Stimulated activated CD4-positive, alpha-beta T cell treated with anti-CD3 and anti-CD28 coated beads, Interleukin-4, amount 100 ng/mL, for 48 hours (primary cell): Measurements from ENCODE around the gene SH3GLB2.
"Not testable (repeated sequence)": the region's sequence is repeated elsewhere in the genome, so short reads cannot be mapped to it uniquely, and the experiment has no call there.

Experiments
- DNase-seq, 2 donors: peaks; one replicate each; pipeline ENCODE4 v3.0.0-alpha.2; 2020; ENCODE audit warnings: low read depth in 2 of 2

The SH3GLB2 gene

DNA sequence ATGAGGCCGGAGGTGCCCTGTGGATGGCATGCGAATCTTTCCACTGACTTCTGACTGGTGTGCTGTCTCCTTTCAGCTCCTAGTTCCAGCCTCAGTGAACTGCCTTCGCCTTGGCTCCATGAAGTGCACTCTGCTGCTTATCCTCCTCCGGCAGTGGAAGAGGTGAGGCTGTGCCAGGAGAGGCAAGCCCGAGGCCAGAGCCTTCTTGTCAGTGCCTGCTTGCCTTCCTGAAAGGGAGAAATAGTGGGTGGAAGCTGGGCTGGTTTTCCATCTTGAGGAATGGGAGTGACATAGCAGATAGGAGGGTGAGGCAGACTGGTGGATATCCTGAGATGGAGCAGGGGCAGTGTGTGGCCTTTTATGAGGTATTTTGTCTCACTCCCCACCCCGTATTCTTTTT lies 29.7 kb downstream of the SH3GLB2 start:
- no peak for DNase-seq

DNA sequence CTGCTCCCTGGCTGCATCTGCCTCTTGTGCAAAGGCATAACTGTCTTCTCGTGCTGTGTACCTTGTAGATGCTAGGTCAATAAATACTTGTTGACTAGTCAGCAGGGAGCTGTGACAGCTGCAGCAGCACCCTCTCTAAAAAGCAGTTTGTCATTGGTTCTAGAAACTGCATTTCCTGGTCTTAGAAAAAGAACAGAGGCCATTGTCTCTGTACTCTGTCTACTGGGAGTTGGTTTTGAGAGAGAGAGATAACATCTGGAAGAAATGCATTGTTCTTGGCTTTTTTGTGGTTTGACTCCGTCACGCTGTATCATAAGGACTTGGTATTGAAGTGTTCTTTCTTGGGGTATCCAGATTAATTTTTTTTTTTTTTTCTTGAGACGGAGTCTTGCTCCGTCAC lies 32.3 kb downstream of the SH3GLB2 start:
- no peak for DNase-seq

DNA sequence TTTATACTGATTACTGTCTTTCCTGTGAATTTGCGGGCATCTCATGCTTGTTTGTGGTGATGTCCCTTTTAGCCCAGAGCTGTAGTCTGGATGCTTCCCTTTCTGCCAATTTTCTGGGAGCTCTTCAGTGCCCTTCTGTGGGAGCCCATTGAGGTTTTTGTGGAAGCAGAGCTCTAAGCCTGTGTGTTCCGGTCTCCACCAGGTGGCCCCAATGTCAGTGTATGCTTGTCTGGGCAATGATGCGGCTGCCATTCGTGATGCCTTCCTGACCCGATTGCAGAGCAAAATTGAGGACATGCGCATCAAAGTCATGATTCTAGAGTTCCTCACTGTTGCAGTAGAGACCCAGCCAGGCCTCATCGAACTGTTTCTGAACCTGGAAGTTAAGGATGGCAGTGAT lies 35.1 kb downstream of the SH3GLB2 start:
- no peak for DNase-seq

DNA sequence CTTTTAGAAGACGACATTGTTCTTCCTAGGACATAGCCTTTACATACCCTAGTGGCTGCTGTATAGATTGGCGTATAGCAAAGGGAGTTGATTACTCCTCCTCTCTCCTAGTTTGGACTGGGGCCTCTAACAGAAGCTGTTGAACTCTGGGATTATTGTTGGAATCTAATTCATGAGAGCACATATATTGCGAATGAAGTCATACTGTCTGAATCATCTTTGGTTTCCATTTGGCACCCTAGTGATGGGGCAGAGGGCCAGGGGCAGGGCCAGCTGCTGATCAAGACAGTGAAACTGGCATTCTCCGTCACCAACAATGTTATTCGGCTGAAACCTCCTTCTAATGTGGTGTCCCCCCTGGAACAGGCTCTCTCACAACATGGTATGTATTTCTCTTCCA lies 40.3 kb downstream of the SH3GLB2 start:
- DNase-seq = no peak

DNA sequence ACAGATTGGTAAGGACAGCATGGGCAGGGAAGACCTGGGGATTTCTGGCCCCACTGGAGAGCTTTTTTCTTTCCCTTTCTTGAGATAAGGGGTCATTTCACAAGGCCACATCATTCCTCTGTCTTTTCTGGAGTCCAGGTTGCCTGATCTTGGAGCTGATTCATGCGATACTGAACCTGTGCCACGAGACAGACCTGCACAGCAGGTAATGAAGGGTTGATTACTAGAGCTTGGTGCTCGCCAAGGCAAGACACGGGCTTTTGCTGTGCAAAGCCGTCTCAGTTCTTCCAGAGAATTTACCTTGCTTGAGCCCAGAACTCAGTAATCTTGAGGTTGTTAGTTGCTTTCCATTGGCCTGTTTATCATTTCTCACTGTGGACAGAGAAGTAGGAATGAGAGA lies 41.5 kb downstream of the SH3GLB2 start:
- no peak for DNase-seq

DNA sequence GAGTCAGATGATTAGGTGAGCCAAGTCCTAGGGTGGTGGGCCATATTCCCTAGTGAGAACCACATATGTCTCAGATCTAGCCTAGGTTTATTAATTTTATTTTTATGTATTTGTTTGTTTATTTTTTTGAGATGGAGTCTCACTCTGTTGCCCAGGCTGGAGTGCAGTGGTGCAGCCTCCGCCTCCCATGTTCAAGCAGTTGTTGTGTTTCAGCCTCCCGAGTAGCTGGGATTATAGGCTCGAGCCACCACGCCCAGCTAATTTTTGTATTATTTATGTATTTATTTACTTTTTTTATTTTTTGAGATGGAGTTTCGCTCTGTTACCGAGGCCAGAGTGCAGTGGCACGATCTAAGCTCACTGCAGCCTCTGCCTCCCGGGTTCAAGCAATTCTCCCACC lies 44.6 kb downstream of the SH3GLB2 start:
- DNase-seq = no peak

DNA sequence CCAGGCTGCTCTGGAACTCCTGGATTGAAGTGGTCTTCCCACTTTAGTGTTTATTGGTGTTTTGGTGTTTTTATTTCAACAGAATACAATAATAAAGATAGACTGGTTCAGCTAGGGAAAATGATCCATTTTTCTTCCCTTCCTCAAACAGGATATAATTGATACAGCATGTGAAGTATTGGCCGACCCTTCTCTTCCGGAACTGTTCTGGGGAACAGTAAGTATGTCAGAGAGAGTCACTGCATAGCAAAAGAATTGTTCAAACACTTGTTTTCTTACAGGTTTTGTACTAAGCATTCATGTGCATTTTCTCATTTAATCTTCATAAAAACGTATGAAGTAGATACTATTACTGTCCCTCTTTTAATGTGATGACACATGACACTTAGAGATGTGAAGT lies 49.0 kb downstream of the SH3GLB2 start:
- DNase-seq = no peak

DNA sequence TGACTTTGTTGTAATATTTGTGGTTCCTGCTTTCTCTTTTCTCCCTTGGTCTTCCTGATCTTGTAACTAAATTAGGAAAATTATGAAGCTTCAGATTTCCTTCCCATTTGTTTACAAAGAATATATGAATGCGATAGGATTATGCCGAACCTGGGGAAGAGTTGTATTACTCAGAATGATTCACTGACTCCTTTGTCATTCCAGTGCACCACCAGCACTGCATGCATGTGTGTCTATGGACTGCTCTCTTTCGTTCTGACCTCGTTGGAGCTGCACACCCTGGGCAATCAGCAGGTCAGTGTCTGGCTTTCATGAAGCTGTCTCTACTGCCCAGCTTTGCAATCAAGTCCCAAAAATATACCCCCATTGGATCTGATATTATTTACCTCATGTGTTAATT lies 55.2 kb downstream of the SH3GLB2 start:
- DNase-seq = no peak

DNA sequence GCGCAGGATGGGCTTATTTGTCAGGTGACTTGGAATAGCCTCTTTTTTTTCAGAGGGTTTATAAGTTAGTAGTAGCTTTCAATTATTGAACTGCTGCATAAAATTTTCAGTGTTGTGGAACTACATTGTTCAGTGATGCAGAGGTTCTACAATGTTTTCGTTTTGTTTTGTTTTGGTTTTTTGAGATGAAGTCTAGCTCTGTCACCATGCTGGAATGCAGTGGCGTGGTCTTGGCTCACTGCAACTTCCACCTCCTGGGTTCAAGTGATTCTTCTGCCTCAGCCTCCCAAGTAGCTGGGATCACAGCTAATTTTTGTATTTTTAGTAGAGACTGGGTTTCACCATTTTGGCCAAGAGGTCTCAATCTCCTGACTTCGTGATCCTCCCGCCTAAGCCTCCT lies 58.6 kb downstream of the SH3GLB2 start:
- DNase-seq = no peak

DNA sequence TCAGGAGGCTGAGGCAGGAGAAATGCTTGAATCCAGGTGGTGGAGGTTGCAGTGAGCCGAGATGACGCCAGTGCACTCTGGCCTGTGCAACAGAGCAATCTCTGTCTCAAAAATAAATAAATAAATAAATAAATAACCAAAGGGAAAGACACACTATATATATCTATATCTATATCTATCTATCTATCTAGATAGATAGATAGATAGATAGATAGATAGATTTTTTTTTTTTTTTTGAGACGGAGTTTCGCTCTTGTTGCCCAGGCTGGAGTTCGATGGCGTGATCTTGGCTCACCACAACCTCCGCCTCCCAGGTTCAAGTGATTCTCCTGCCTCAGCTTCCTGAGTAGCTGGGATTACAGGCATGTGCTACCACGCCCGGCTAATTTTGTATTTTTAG lies 66.7 kb downstream of the SH3GLB2 start:
- DNase-seq = not testable (repeated sequence)
